Loucy (cell line): ENCODE measurements around the gene REC8.

Experiments used
- H2AFZ ChIP-seq: fragments of 200-600 bp; sonication (generic); 2 replicates; pipeline ENCODE4 v1.6.0; 2016; ENCODE audit warnings: antibody characterized with exemption, mild to moderate bottlenecking, low read length, moderate library complexity
- H3F3A ChIP-seq: fragments of 200-600 bp; 2 replicates; pipeline ENCODE4 v1.6.0; 2016; ENCODE audit warnings: antibody characterized with exemption, low read depth, mild to moderate bottlenecking
- H3K27me3 ChIP-seq: fragments of 200-600 bp; sonication (generic); 2 replicates; pipeline ENCODE4 v1.6.1; 2014; ENCODE audit warnings: low read length, mild to moderate bottlenecking; ENCODE audit not compliant: insufficient read depth, poor library complexity, severe bottlenecking
- H3K36me3 ChIP-seq: fragments of 200-600 bp; sonication (generic); 2 replicates; pipeline ENCODE4 v1.6.1; 2016; ENCODE audit warnings: low read length; ENCODE audit not compliant: insufficient read depth
- H3K4me1 ChIP-seq: fragments of 200-600 bp; sonication (generic); 2 replicates; pipeline ENCODE4 v1.5.1; 2014; ENCODE audit warnings: low read length, mild to moderate bottlenecking; ENCODE audit not compliant: insufficient read depth, poor library complexity, severe bottlenecking
- H3K4me2 ChIP-seq: fragments of 200-600 bp; sonication (generic); 2 replicates; pipeline ENCODE4 v1.6.0; 2014; ENCODE audit warnings: antibody characterized with exemption, low read length, low read depth, mild to moderate bottlenecking; ENCODE audit not compliant: poor library complexity, severe bottlenecking
- H3K4me3 ChIP-seq: fragments of 200-600 bp; sonication (generic); 2 replicates; pipeline ENCODE4 v1.5.1; 2014; ENCODE audit warnings: low read length, mild to moderate bottlenecking, mixed read lengths; ENCODE audit not compliant: poor library complexity, severe bottlenecking
- H3K79me2 ChIP-seq: fragments of 200-600 bp; sonication (generic); 2 replicates; pipeline ENCODE4 v1.6.1; 2014; ENCODE audit warnings: low read length; ENCODE audit not compliant: insufficient read depth
- H3K9ac ChIP-seq: fragments of 200-600 bp; sonication (generic); 2 replicates; pipeline ENCODE4 v1.6.0; 2014; ENCODE audit warnings: mild to moderate bottlenecking, low read depth, low read length, moderate library complexity; ENCODE audit not compliant: poor library complexity, severe bottlenecking
- H3K9me2 ChIP-seq: fragments of 200-600 bp; sonication (generic); replicated peaks from 2 replicates; pipeline ENCODE4 v1.6.1; 2016; ENCODE audit warnings: low read depth, low read length, mixed read lengths
- H3K9me3 ChIP-seq: fragments of 200-600 bp; sonication (generic); 2 replicates; pipeline ENCODE4 v1.6.1; 2014; ENCODE audit warnings: mild to moderate bottlenecking, antibody characterized with exemption, low read length, low read depth; ENCODE audit not compliant: insufficient read depth
- H4K20me1 ChIP-seq: fragments of 200-600 bp; sonication (generic); 2 replicates; pipeline ENCODE4 v1.6.0; 2014; ENCODE audit warnings: antibody characterized with exemption, low read length, mild to moderate bottlenecking; ENCODE audit not compliant: insufficient read depth, poor library complexity, severe bottlenecking
- CTCF ChIP-seq: fragments of 200-600 bp; sonication (generic); conservative IDR thresholded peaks from 2 replicates; pipeline ENCODE4 v1.5.1; 2014; ENCODE audit warnings: mild to moderate bottlenecking, antibody characterized with exemption, low read length
- EZH2phosphoT487 ChIP-seq: fragments of 200-600 bp; IDR thresholded peaks from 2 replicates; pipeline ENCODE4 v1.6.1; 2018; ENCODE audit warnings: antibody characterized with exemption, mild to moderate bottlenecking, moderate library complexity, borderline replicate concordance

REC8 gene

GRCh38 chr14:24160499-24160849 lies 11.4 kb upstream of the REC8 start:
- Histone ChIP-seq H3K4me3 (no peak overlapping the region), H2AFZ (no peak overlapping the region), H3K9me2 (no peaks in the 10 kb centered on the region), H3K27me3 (no peaks in the 10 kb centered on the region), H3K4me1 (peaks cover 13% of the 10 kb centered on the region), H3K4me2 (no peak overlapping the region), H3F3A (no peaks in the 10 kb centered on the region; the same call in 1 of the 2 replicates), H3K36me3 (peaks cover 33% of the 10 kb centered on the region; the same call in 1 of the 2 replicates), H3K9ac (no peak overlapping the region), H4K20me1 (no peaks in the 10 kb centered on the region), H3K9me3 (no peaks in the 10 kb centered on the region), H3K79me2 (peaks cover 9% of the 10 kb centered on the region; the same call in 1 of the 2 replicates)
- no peak for TF ChIP-seq CTCF
- TF ChIP-seq EZH2phosphoT487, result no peak

- Histone ChIP-seq H3K9ac (peak within 1 kb of the TSS; percentile 73), H3K9me3 (no peaks in the 10 kb centered on the region), H3K9me2 (no peaks in the 10 kb centered on the region), H3K27me3 (no peaks in the 10 kb centered on the region), H2AFZ (peak within 1 kb of the TSS; percentile 44; the same call in 1 of the 2 replicates), H4K20me1 (no peaks in the 10 kb centered on the region), H3K4me3 (peak within 1 kb of the TSS; percentile 82), H3K4me2 (peak within 1 kb of the TSS; percentile 84), H3F3A (no peaks in the 10 kb centered on the region; the same call in 1 of the 2 replicates), H3K79me2 (peaks cover 9% of the 10 kb centered on the region; the same call in 1 of the 2 replicates), H3K36me3 (peaks cover 28% of the 10 kb centered on the region; the same call in 1 of the 2 replicates), H3K4me1 (peaks cover 13% of the 10 kb centered on the region)
- TF ChIP-seq EZH2phosphoT487 (no peak), CTCF (peak; percentile 95)
Measured at GRCh38 chr14:24160850-24161804, 10.8 kb upstream of the REC8 start, which contains the start of gene IRF9. Gene IRF9 (plus strand): TSS chr14:24161265. CDS start chr14:24162145, 880 bp downstream.

GRCh38 chr14:24162093-24162492 lies 9.8 kb upstream of the REC8 start:
- Histone ChIP-seq H2AFZ (no peak overlapping the region), H3K9ac (peak overlapping the region; percentile 73), H3K4me1 (peaks cover 13% of the 10 kb centered on the region), H3K9me2 (no peaks in the 10 kb centered on the region), H3K79me2 (peaks cover 9% of the 10 kb centered on the region; the same call in 1 of the 2 replicates), H4K20me1 (no peaks in the 10 kb centered on the region), H3F3A (no peaks in the 10 kb centered on the region; the same call in 1 of the 2 replicates), H3K27me3 (no peaks in the 10 kb centered on the region), H3K9me3 (no peaks in the 10 kb centered on the region), H3K36me3 (peaks cover 24% of the 10 kb centered on the region; the same call in 1 of the 2 replicates), H3K4me3 (peak overlapping the region; percentile 82), H3K4me2 (peak overlapping the region; percentile 84)
- TF ChIP-seq CTCF, result no peak
- TF ChIP-seq EZH2phosphoT487, result no peak
